Measurements from ENCODE around the gene XPR1.

GRCh38 chr1:180773210-180773865, 141.5 kb downstream of the XPR1 start:
- TF ChIP-seq CTCF (IDR thresholded peaks at IDR 0.05) (no peak), POLR2AphosphoS5 (IDR thresholded peaks at IDR 0.05) (no peak)
